Stimulated activated CD4-positive, alpha-beta T cell treated with anti-CD3 and anti-CD28 coated beads, Interleukin-4, amount 100 ng/mL, for 4 hours (primary cell): ENCODE results near the gene CDH13.

Experiments used
- DNase-seq, 2 experiments: peaks; one replicate each; pipeline ENCODE4 v3.0.0-alpha.2; 2020

Gene CDH13

GRCh38 chr16:83599789-83600462 is 973.2 kb downstream of the CDH13 start:
- DNase-seq = no peak

- DNase-seq = no peak
Observed at GRCh38 chr16:83602761-83603722, 976.3 kb downstream of the CDH13 start.

GRCh38 chr16:83603723-83604570 is 977.2 kb downstream of the CDH13 start:
- DNase-seq = no peak

- no peak for DNase-seq
Observed at GRCh38 chr16:83606486-83607030, 979.8 kb downstream of the CDH13 start.

GRCh38 chr16:83609178-83609577 is 982.4 kb downstream of the CDH13 start:
- no peak for DNase-seq

- no peak for DNase-seq
Observed at GRCh38 chr16:83615141-83615952, 988.6 kb downstream of the CDH13 start.

GRCh38 chr16:83615953-83616350 is 989.2 kb downstream of the CDH13 start:
- no peak for DNase-seq

GRCh38 chr16:83619381-83620150 is 992.8 kb downstream of the CDH13 start:
- DNase-seq = no peak

GRCh38 chr16:83622010-83622409 is 995.2 kb downstream of the CDH13 start:
- DNase-seq = no peak

- no peak for DNase-seq
Observed at GRCh38 chr16:83623091-83623730, 996.4 kb downstream of the CDH13 start.

- no peak for DNase-seq
Observed at GRCh38 chr16:83623892-83624291, 997.1 kb downstream of the CDH13 start.

GRCh38 chr16:83624429-83625120 is 997.8 kb downstream of the CDH13 start:
- no peak for DNase-seq

- DNase-seq = no peak
Observed at GRCh38 chr16:83626204-83626603, 999.4 kb downstream of the CDH13 start.

- DNase-seq = no peak
Observed at GRCh38 chr16:83626676-83627075, 999.9 kb downstream of the CDH13 start.

GRCh38 chr16:83627996-83628395 is 1001.2 kb downstream of the CDH13 start:
- no peak for DNase-seq

GRCh38 chr16:83629426-83629825 is 1002.7 kb downstream of the CDH13 start:
- DNase-seq = no peak

- DNase-seq = no peak
Observed at GRCh38 chr16:83629836-83630235, 1003.1 kb downstream of the CDH13 start.

- no peak for DNase-seq
Observed at GRCh38 chr16:83630979-83631378, 1004.2 kb downstream of the CDH13 start.

- DNase-seq = no peak
Observed at GRCh38 chr16:83633286-83633685, 1006.5 kb downstream of the CDH13 start.

- no peak for DNase-seq
Observed at GRCh38 chr16:83648347-83648746, 1021.6 kb downstream of the CDH13 start.
